HUES48 (cell line): ENCODE data around the gene TAF11L9.
"Not testable (repeated sequence)": the region's sequence is repeated elsewhere in the genome, so short reads cannot be mapped to it uniquely, and the experiment has no call there.

Experiments
- H3K27ac ChIP-seq: one replicate; pipeline ENCODE4 v1.7.0; 2013; ENCODE audit warnings: low read depth, low read length, inconsistent platforms
- H3K27me3 ChIP-seq: 2 replicates; pipeline ENCODE4 v1.6.1; 2013; ENCODE audit warnings: mild to moderate bottlenecking, low read length; ENCODE audit not compliant: control insufficient read depth, insufficient read depth
- H3K36me3 ChIP-seq: 2 replicates; pipeline ENCODE4 v1.6.1; 2013; ENCODE audit warnings: low read length; ENCODE audit not compliant: control insufficient read depth, insufficient read depth
- H3K4me1 ChIP-seq: 2 replicates; pipeline ENCODE4 v1.6.1; 2013; ENCODE audit warnings: mild to moderate bottlenecking, low read length; ENCODE audit not compliant: control insufficient read depth, insufficient read depth
- H3K4me3 ChIP-seq: 2 replicates; pipeline ENCODE4 v1.5.1; 2013; ENCODE audit warnings: mild to moderate bottlenecking, low read depth, low read length
- H3K9ac ChIP-seq: 2 replicates; pipeline ENCODE4 v1.6.1; 2013; ENCODE audit warnings: mild to moderate bottlenecking, low read depth, low read length, moderate library complexity
- H3K9me3 ChIP-seq: 2 replicates; pipeline ENCODE4 v1.6.1; 2013; ENCODE audit warnings: low read length; ENCODE audit not compliant: control insufficient read depth, insufficient read depth

Gene TAF11L9

DNA sequence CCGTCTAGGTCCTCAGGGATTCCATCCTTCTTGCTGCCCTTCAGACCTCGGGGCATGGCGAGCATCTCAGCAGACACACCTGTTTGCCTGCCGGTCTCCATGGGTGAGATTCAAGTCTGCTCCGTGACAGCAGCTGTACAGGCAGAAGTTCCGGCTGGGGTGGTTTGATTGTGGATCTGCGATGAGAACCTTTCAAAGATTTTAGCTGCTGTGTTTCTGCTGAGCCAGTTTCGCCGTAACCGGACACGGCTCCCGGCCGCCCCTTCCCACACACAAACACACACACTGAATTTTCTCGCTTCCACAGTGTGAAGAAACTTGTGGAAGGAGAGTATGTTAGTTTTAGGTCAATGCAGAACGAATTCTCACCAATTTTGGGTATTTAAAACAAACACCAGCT, 3.5 kb upstream of the TAF11L9 start, which contains the start of gene TAF11L10:
Gene TAF11L10 (minus strand): TSS at position 101 of the 400 bp plus-strand sequence.
- H3K36me3 ChIP-seq, H3K9me3 ChIP-seq, H3K4me3 ChIP-seq, H3K27me3 ChIP-seq, H3K4me1 ChIP-seq, H3K9ac ChIP-seq, H3K27ac ChIP-seq: not testable (repeated sequence)

DNA sequence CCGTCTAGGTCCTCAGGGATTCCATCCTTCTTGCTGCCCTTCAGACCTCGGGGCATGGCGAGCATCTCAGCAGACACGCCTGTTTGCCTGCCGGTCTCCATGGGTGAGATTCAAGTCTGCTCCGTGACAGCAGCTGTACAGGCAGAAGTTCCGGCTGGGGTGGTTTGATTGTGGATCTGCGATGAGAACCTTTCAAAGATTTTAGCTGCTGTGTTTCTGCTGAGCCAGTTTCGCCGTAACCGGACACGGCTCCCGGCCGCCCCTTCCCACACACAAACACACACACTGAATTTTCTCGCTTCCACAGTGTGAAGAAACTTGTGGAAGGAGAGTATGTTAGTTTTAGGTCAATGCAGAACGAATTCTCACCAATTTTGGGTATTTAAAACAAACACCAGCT, 3.3 kb downstream of the TAF11L9 start, which contains the start of gene TAF11L8:
Gene TAF11L8 (minus strand): TSS at position 101 of the 400 bp plus-strand sequence.
- H3K4me1 ChIP-seq, H3K4me3 ChIP-seq, H3K9ac ChIP-seq, H3K27ac ChIP-seq, H3K36me3 ChIP-seq, H3K9me3 ChIP-seq, H3K27me3 ChIP-seq: not testable (repeated sequence)

DNA sequence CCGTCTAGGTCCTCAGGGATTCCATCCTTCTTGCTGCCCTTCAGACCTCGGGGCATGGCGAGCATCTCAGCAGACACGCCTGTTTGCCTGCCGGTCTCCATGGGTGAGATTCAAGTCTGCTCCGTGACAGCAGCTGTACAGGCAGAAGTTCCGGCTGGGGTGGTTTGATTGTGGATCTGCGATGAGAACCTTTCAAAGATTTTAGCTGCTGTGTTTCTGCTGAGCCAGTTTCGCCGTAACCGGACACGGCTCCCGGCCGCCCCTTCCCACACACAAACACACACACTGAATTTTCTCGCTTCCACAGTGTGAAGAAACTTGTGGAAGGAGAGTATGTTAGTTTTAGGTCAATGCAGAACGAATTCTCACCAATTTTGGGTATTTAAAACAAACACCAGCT, 8.5 kb downstream of the TAF11L9 start, which contains the start of gene TAF11L7:
Gene TAF11L7 (minus strand): TSS at position 101 of the 400 bp plus-strand sequence.
- not testable (repeated sequence) for H3K36me3 ChIP-seq, H3K9ac ChIP-seq, H3K4me1 ChIP-seq, H3K4me3 ChIP-seq, H3K27me3 ChIP-seq, H3K27ac ChIP-seq, H3K9me3 ChIP-seq
